RCC 7860 (cell line): ENCODE results near the gene TTL.
"Not testable (repeated sequence)": the region's sequence is repeated elsewhere in the genome, so short reads cannot be mapped to it uniquely, and the experiment has no call there.

Source experiments
- DNase-seq: peaks from one replicate; pipeline ENCODE4 v3.0.0-alpha.2; 2015; ENCODE audit warnings: low spot score
- FAIRE-seq: peaks from 2 replicates; lab custom pipeline; 2012; peaks lifted over from hg19 to GRCh38; lab: Jason Lieb, UNC

TTL gene

GRCh38 chr2:112474844-112475486 is 7.0 kb upstream of the TTL start:
- FAIRE-seq (peak; percentile 65), DNase-seq (peak; percentile 71)

- DNase-seq (no peak), FAIRE-seq (no peak)
These were observed 5.5 kb upstream of the TTL start for GRCh38 chr2:112476434-112476833.

- FAIRE-seq = no peak
- DNase-seq = no peak
These were observed 1.4 kb upstream of the TTL start for GRCh38 chr2:112480530-112481049.

- DNase-seq (peak; percentile 64), FAIRE-seq (peak; percentile 31)
These were observed 867 bp upstream of the TTL start for GRCh38 chr2:112481050-112481527.

GRCh38 chr2:112482309-112483041 is 519 bp downstream of the TTL start:
- FAIRE-seq = no peak
- no peak for DNase-seq

GRCh38 chr2:112483042-112483473 is 1.1 kb downstream of the TTL start:
- no peak for FAIRE-seq
- peak; percentile 81 for DNase-seq

- DNase-seq (no peak), FAIRE-seq (no peak)
These were observed 1.9 kb downstream of the TTL start for GRCh38 chr2:112483831-112484230.

- no peak for FAIRE-seq
These were observed 3.9 kb downstream of the TTL start for GRCh38 chr2:112485849-112486248.

GRCh38 chr2:112486895-112487294 is 4.9 kb downstream of the TTL start:
- FAIRE-seq = no peak
- no peak for DNase-seq

More at GRCh38 chr2:112485849-112486248, 3.9 kb downstream of the TTL start:
- DNase-seq = no peak

- no peak for DNase-seq
- FAIRE-seq = no peak
These were observed 5.5 kb downstream of the TTL start for GRCh38 chr2:112487444-112487961.

- FAIRE-seq (no peak), DNase-seq (no peak)
These were observed 6.2 kb downstream of the TTL start for GRCh38 chr2:112488201-112488600.

- FAIRE-seq (no peak), DNase-seq (no peak)
These were observed 10.0 kb downstream of the TTL start for GRCh38 chr2:112491946-112492345.

GRCh38 chr2:112493048-112493447 is 11.1 kb downstream of the TTL start:
- FAIRE-seq (no peak), DNase-seq (no peak)

GRCh38 chr2:112493858-112494648 is 12.1 kb downstream of the TTL start:
- no peak for FAIRE-seq
- peak; percentile 45 for DNase-seq

- DNase-seq (no peak), FAIRE-seq (no peak)
These were observed 12.9 kb downstream of the TTL start for GRCh38 chr2:112494828-112495227.

GRCh38 chr2:112495878-112496277 is 13.9 kb downstream of the TTL start:
- not testable (repeated sequence) for FAIRE-seq, DNase-seq

GRCh38 chr2:112500850-112501484 is 19.0 kb downstream of the TTL start:
- FAIRE-seq (peak; percentile 63), DNase-seq (peak; percentile 22)

GRCh38 chr2:112509239-112509998 is 27.5 kb downstream of the TTL start:
- FAIRE-seq, DNase-seq: not testable (repeated sequence)

- no peak for FAIRE-seq
- DNase-seq = no peak
These were observed 34.8 kb downstream of the TTL start for GRCh38 chr2:112516801-112517200.

- no peak for FAIRE-seq
These were observed 36.9 kb downstream of the TTL start for GRCh38 chr2:112518807-112519206.

More at GRCh38 chr2:112518807-112519206, 36.9 kb downstream of the TTL start:
- no peak for DNase-seq
